ENCODE results near the gene OR5H1. TPM values are rescaled to one million over a fixed set of nuclear protein-coding genes. Genes with fewer than 3 reads are reported as not detected.

The OR5H1 gene
- total and polyA plus RNA-seq, 10 of the 15 experiments (the other 5 are each of a cell fraction or from before 2014, with no cell fraction given), result not detected

Other genes with a start within 250 kb of the OR5H1 start
Only the 7 nearest of the 8 such genes appear.
- 42.1 and 43.9 TPM in 2 replicates for gene RIOX2, start 158.3 kb upstream of the OR5H1 start, total RNA-seq (2014; rRNA removed)
- 45.7 and 48.9 TPM in 2 replicates for gene RIOX2, start 158.3 kb upstream of the OR5H1 start, total RNA-seq (2014; rRNA removed; fragmentation: Illumina TruSeq; extraction: Trizol)
- gene RIOX2, start 158.3 kb upstream of the OR5H1 start, total RNA-seq (2021), result 32.8 and 35.0 TPM in 2 replicates
- gene RIOX2, start 158.3 kb upstream of the OR5H1 start, polyA plus RNA-seq (2011; rRNA removed), result 24.1 and 30.9 TPM in 2 replicates
- gene RIOX2, start 158.3 kb upstream of the OR5H1 start, polyA plus RNA-seq (2014; fragmentation: Illumina TruSeq; extraction: Trizol), result 42.3 and 48.4 TPM in 2 replicates
- 10 to 100 TPM; 51.8 to 52.6 TPM for gene RIOX2, start 158.3 kb upstream of the OR5H1 start, polyA plus RNA-seq (2014; fragmentation: Nextera tagmentation; extraction: Ambion mirVana)
- 31.6 and 36.1 TPM in 2 replicates for gene RIOX2, start 158.3 kb upstream of the OR5H1 start, polyA plus RNA-seq (2014; rRNA removed)
- 10 to 100 TPM; 45.6 to 46.6 TPM for gene RIOX2, start 158.3 kb upstream of the OR5H1 start, polyA plus RNA-seq (2016; fragmentation: Nextera tagmentation; extraction: Ambion mirVana)
- gene GABRR3, start 95.4 kb upstream of the OR5H1 start, total RNA-seq (2014; rRNA removed), result not detected in 2 replicates
- not detected in 2 replicates for gene GABRR3, start 95.4 kb upstream of the OR5H1 start, total RNA-seq (2014; rRNA removed; fragmentation: Illumina TruSeq; extraction: Trizol)
- gene GABRR3, start 95.4 kb upstream of the OR5H1 start, total RNA-seq (2021), result not detected in 2 replicates
- gene GABRR3, start 95.4 kb upstream of the OR5H1 start, polyA plus RNA-seq (2011; rRNA removed), result not detected in 2 replicates
- gene GABRR3, start 95.4 kb upstream of the OR5H1 start, polyA plus RNA-seq (2014; fragmentation: Illumina TruSeq; extraction: Trizol), result not detected in 2 replicates
- not detected for gene GABRR3, start 95.4 kb upstream of the OR5H1 start, polyA plus RNA-seq (2014; fragmentation: Nextera tagmentation; extraction: Ambion mirVana)
- gene GABRR3, start 95.4 kb upstream of the OR5H1 start, polyA plus RNA-seq (2014; rRNA removed), result not detected in 2 replicates
- not detected for gene GABRR3, start 95.4 kb upstream of the OR5H1 start, polyA plus RNA-seq (2016; fragmentation: Nextera tagmentation; extraction: Ambion mirVana)
- not detected in 2 replicates for gene OR5AC2, start 43.5 kb upstream of the OR5H1 start, total RNA-seq (2014; rRNA removed)
- gene OR5AC2, start 43.5 kb upstream of the OR5H1 start, total RNA-seq (2014; rRNA removed; fragmentation: Illumina TruSeq; extraction: Trizol), result not detected in 2 replicates
- not detected in 2 replicates for gene OR5AC2, start 43.5 kb upstream of the OR5H1 start, total RNA-seq (2021)
- gene OR5AC2, start 43.5 kb upstream of the OR5H1 start, polyA plus RNA-seq (2011; rRNA removed), result not detected in 2 replicates
- not detected in 2 replicates for gene OR5AC2, start 43.5 kb upstream of the OR5H1 start, polyA plus RNA-seq (2014; fragmentation: Illumina TruSeq; extraction: Trizol)
- gene OR5AC2, start 43.5 kb upstream of the OR5H1 start, polyA plus RNA-seq (2014; fragmentation: Nextera tagmentation; extraction: Ambion mirVana), result not detected
- not detected in 2 replicates for gene OR5AC2, start 43.5 kb upstream of the OR5H1 start, polyA plus RNA-seq (2014; rRNA removed)
- gene OR5AC2, start 43.5 kb upstream of the OR5H1 start, polyA plus RNA-seq (2016; fragmentation: Nextera tagmentation; extraction: Ambion mirVana), result not detected
- gene OR5H14, start 16.8 kb downstream of the OR5H1 start, total RNA-seq (2014; rRNA removed), result not detected in 2 replicates
- not detected in 2 replicates for gene OR5H14, start 16.8 kb downstream of the OR5H1 start, total RNA-seq (2014; rRNA removed; fragmentation: Illumina TruSeq; extraction: Trizol)
- not detected in 2 replicates for gene OR5H14, start 16.8 kb downstream of the OR5H1 start, total RNA-seq (2021)
- gene OR5H14, start 16.8 kb downstream of the OR5H1 start, polyA plus RNA-seq (2011; rRNA removed), result not detected in 2 replicates
- not detected in 2 replicates for gene OR5H14, start 16.8 kb downstream of the OR5H1 start, polyA plus RNA-seq (2014; fragmentation: Illumina TruSeq; extraction: Trizol)
- gene OR5H14, start 16.8 kb downstream of the OR5H1 start, polyA plus RNA-seq (2014; fragmentation: Nextera tagmentation; extraction: Ambion mirVana), result not detected
- not detected in 2 replicates for gene OR5H14, start 16.8 kb downstream of the OR5H1 start, polyA plus RNA-seq (2014; rRNA removed)
- not detected for gene OR5H14, start 16.8 kb downstream of the OR5H1 start, polyA plus RNA-seq (2016; fragmentation: Nextera tagmentation; extraction: Ambion mirVana)
- gene OR5H15, start 36.0 kb downstream of the OR5H1 start, total RNA-seq (2014; rRNA removed), result not detected in 2 replicates
- not detected in 2 replicates for gene OR5H15, start 36.0 kb downstream of the OR5H1 start, total RNA-seq (2014; rRNA removed; fragmentation: Illumina TruSeq; extraction: Trizol)
- not detected in 2 replicates for gene OR5H15, start 36.0 kb downstream of the OR5H1 start, total RNA-seq (2021)
- not detected in 2 replicates for gene OR5H15, start 36.0 kb downstream of the OR5H1 start, polyA plus RNA-seq (2011; rRNA removed)
- not detected in 2 replicates for gene OR5H15, start 36.0 kb downstream of the OR5H1 start, polyA plus RNA-seq (2014; fragmentation: Illumina TruSeq; extraction: Trizol)
- not detected for gene OR5H15, start 36.0 kb downstream of the OR5H1 start, polyA plus RNA-seq (2014; fragmentation: Nextera tagmentation; extraction: Ambion mirVana)
- not detected in 2 replicates for gene OR5H15, start 36.0 kb downstream of the OR5H1 start, polyA plus RNA-seq (2014; rRNA removed)
- not detected for gene OR5H15, start 36.0 kb downstream of the OR5H1 start, polyA plus RNA-seq (2016; fragmentation: Nextera tagmentation; extraction: Ambion mirVana)
- gene OR5H6, start 133.5 kb downstream of the OR5H1 start, total RNA-seq (2014; rRNA removed), result not detected in 2 replicates
- gene OR5H6, start 133.5 kb downstream of the OR5H1 start, total RNA-seq (2014; rRNA removed; fragmentation: Illumina TruSeq; extraction: Trizol), result not detected in 2 replicates
- gene OR5H6, start 133.5 kb downstream of the OR5H1 start, total RNA-seq (2021), result not detected in 2 replicates
- gene OR5H6, start 133.5 kb downstream of the OR5H1 start, polyA plus RNA-seq (2011; rRNA removed), result 1.2 and 1.8 TPM in 2 replicates
- not detected in 2 replicates for gene OR5H6, start 133.5 kb downstream of the OR5H1 start, polyA plus RNA-seq (2014; fragmentation: Illumina TruSeq; extraction: Trizol)
- gene OR5H6, start 133.5 kb downstream of the OR5H1 start, polyA plus RNA-seq (2014; fragmentation: Nextera tagmentation; extraction: Ambion mirVana), result not detected
- not detected in 2 replicates for gene OR5H6, start 133.5 kb downstream of the OR5H1 start, polyA plus RNA-seq (2014; rRNA removed)
- not detected for gene OR5H6, start 133.5 kb downstream of the OR5H1 start, polyA plus RNA-seq (2016; fragmentation: Nextera tagmentation; extraction: Ambion mirVana)
- not detected in 2 replicates for gene OR5H2, start 151.8 kb downstream of the OR5H1 start, total RNA-seq (2014; rRNA removed)
- gene OR5H2, start 151.8 kb downstream of the OR5H1 start, total RNA-seq (2014; rRNA removed; fragmentation: Illumina TruSeq; extraction: Trizol), result not detected in 2 replicates
- gene OR5H2, start 151.8 kb downstream of the OR5H1 start, total RNA-seq (2021), result not detected in 2 replicates
- 1.7 and 3.7 TPM in 2 replicates for gene OR5H2, start 151.8 kb downstream of the OR5H1 start, polyA plus RNA-seq (2011; rRNA removed)
- not detected in 2 replicates for gene OR5H2, start 151.8 kb downstream of the OR5H1 start, polyA plus RNA-seq (2014; fragmentation: Illumina TruSeq; extraction: Trizol)
- not detected for gene OR5H2, start 151.8 kb downstream of the OR5H1 start, polyA plus RNA-seq (2014; fragmentation: Nextera tagmentation; extraction: Ambion mirVana)
- gene OR5H2, start 151.8 kb downstream of the OR5H1 start, polyA plus RNA-seq (2014; rRNA removed), result not detected in 2 replicates
- gene OR5H2, start 151.8 kb downstream of the OR5H1 start, polyA plus RNA-seq (2016; fragmentation: Nextera tagmentation; extraction: Ambion mirVana), result not detected

Data from GM12878 (cell line).